ENCODE data around the gene FRMD4A.

The FRMD4A gene

DNA sequence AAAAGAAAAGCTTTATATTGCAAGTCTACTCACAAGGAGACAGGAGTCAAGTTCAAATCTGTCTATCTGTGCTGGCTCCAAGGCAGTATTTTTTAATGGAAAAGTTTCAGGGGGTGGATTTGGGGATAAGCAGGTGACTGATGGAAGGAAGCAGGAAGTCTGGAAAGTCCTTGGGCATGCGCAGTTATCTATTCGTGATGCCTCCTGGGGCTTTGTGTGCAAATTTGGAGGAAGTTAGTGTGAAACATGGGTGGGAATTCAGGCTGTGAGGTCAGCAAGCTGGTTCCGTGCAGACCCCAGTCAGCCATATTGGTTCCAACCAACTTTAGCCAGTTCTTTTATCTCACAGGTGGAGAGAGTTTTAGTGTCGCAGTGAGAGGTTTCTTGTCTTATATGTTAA lies 140.0 kb downstream of the FRMD4A start:
- Mint-ChIP-seq H3K27ac (no peak overlapping the region), H3K36me3 (no peaks in the 10 kb centered on the region), H3K27me3 (peaks cover 8% of the 10 kb centered on the region), H3K4me3 (no peak overlapping the region), H3K4me1 (peaks cover 8% of the 10 kb centered on the region), H3K9me3 (peaks cover 3% of the 10 kb centered on the region)
- ATAC-seq (ENCODE audit: low read depth) (no peak), DNase-seq (ENCODE audit: low spot score in 2 of 2) (no peak)

DNA sequence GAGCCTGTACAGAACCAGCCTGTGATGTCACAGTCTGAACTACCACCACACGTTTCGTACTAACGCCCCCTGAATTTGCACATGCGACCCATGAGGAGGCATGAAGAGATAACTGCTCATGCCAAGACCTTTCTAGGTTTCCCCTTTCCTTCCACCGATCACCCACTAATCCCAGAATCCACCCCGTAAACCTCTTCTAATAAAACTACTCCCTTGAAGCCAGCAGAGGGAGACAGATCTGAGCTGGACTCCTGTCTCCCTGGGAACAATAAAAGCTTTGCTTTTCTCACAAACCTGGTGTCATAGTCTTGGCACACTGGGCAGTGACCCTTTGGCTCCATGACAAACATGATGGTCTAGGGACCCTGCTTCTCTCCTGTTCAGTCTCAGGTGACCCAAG lies 144.5 kb downstream of the FRMD4A start:
- no peak for DNase-seq (ENCODE audit: low spot score in 2 of 2)
- Mint-ChIP-seq H3K4me1 (peaks cover 19% of the 10 kb centered on the region), H3K9me3 (peaks cover 6% of the 10 kb centered on the region), H3K27ac (peak overlapping the region; percentile 100), H3K36me3 (no peaks in the 10 kb centered on the region), H3K4me3 (no peak overlapping the region), H3K27me3 (peaks cover 8% of the 10 kb centered on the region)
- ATAC-seq (ENCODE audit: low read depth) = no peak

- DNase-seq (ENCODE audit: low spot score in 2 of 2) (peak; percentile 57 to 60), ATAC-seq (ENCODE audit: low read depth) (peak; percentile 80)
- H3K4me3 Mint-ChIP-seq = peak overlapping the region; percentile 79
- no peaks in the 10 kb centered on the region for H3K36me3 Mint-ChIP-seq
- H3K9me3 Mint-ChIP-seq = peaks cover 6% of the 10 kb centered on the region
- H3K27me3 Mint-ChIP-seq = peaks cover 9% of the 10 kb centered on the region
- H3K4me1 Mint-ChIP-seq = peaks cover 19% of the 10 kb centered on the region
- peak overlapping the region; percentile 100 for H3K27ac Mint-ChIP-seq
Observed at GRCh38 chr10:14185316-14186045, 145.2 kb downstream of the FRMD4A start.

DNA sequence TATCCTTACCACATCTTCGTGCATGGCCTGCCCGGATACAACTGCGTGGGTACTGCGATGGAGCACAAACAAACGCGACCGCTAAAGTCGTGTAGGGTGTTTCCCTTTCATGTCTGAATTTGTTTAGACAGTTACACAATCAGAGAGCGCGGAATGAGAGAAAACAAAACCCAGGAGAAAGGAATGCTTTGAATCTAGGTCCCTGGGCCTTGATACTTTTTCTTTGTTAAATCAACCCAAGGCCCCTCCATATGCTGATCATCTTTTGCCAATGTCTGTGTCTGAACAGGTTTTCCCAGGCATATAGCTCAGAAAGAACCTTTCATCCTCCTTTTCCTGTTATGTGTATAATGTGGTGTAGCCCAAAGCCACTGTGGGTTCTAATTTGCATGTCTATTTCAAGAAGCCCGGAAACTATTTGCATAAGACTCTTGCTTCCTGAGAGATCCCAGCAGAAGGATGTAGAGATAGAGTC lies 145.8 kb downstream of the FRMD4A start:
- Mint-ChIP-seq H3K27ac (peak overlapping the region; percentile 100), H3K36me3 (peaks cover 2% of the 10 kb centered on the region), H3K27me3 (peaks cover 15% of the 10 kb centered on the region), H3K4me1 (peaks cover 19% of the 10 kb centered on the region), H3K4me3 (peak overlapping the region; percentile 79), H3K9me3 (peaks cover 6% of the 10 kb centered on the region)
- DNase-seq (ENCODE audit: low spot score in 2 of 2) (peak; percentile 43 to 53), ATAC-seq (ENCODE audit: low read depth) (peak; percentile 68)

DNA sequence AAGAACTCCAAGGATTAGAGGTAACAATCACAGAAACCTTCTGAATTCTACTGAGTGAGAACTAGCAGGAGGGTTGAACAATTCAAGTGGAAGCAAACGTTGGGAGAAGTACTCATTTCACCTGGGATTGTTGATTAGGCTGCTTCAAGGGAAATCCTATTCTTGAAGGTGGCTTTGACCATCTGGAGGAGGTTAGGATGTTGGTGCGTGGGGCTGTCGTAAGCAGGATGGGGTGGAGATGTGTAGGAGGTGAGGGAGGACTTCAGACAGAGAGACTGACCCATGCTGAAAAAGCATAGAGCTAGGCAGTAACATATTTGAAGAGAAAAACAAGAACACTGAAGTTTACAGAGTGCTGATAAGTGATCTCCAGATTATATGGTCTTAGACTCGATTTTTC lies 147.9 kb downstream of the FRMD4A start:
- Mint-ChIP-seq H3K36me3 (peaks cover 2% of the 10 kb centered on the region), H3K9me3 (peaks cover 6% of the 10 kb centered on the region), H3K27ac (no peak overlapping the region), H3K4me3 (no peak overlapping the region), H3K4me1 (peaks cover 19% of the 10 kb centered on the region), H3K27me3 (peaks cover 13% of the 10 kb centered on the region)
- DNase-seq (ENCODE audit: low spot score in 2 of 2) (no peak), ATAC-seq (ENCODE audit: low read depth) (no peak)

DNA sequence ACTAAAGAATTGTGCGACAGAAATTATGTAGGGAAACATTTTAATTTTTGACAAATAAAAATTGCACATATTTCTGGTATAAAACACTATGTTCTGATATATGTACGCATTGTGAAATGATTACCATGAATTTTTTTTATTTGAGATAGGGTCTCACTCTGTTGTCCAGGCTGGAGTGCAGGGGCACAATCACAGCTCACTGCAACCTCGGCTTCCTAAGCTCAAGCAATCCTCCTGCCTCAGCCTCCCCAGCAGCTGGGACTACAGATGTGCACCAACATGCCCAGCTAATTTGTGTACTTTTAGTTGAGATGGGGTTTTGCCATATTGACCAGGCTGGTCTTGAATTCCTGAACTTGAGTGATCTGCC lies 149.2 kb downstream of the FRMD4A start:
- peaks cover 19% of the 10 kb centered on the region for H3K27me3 Mint-ChIP-seq
- peaks cover 6% of the 10 kb centered on the region for H3K9me3 Mint-ChIP-seq
- DNase-seq (ENCODE audit: low spot score in 2 of 2) (no peak), ATAC-seq (ENCODE audit: low read depth) (no peak)
- peaks cover 17% of the 10 kb centered on the region for H3K4me1 Mint-ChIP-seq
- H3K27ac Mint-ChIP-seq = no peak overlapping the region
- no peak overlapping the region for H3K4me3 Mint-ChIP-seq
- H3K36me3 Mint-ChIP-seq = peaks cover 2% of the 10 kb centered on the region

DNA sequence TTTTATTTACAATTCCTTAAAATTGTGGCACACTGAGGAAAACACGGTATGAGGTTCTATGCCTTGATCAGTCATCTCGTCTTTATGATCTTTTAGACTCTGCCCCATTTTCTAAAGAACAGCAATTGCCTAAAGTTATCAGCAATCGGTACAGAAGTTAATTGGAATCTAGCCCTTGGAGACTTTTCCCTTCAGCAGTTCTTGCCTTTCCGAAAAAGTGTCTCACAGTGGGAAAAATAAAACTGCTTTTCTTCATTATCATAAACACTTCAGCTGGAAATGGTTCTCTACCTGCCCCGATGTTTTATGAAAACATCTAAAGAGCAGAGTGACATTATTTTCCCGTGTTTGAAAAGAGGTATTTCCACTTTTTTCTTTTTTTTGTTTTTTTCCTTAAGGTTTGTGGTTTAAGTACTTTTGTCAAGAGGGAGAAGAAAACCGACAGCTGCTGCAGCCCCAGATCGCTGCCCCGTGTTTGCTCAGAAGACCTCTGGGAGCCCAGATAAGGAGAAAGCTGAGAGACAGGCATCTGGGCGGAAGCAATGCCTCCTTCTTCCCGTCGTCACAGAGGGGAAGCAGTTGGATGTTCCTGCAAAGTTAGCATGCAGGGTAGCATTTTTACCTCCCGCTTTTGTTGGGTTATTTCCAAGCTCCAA lies 149.7 kb downstream of the FRMD4A start:
- ATAC-seq (ENCODE audit: low read depth) = no peak
- H3K4me1 Mint-ChIP-seq = peaks cover 13% of the 10 kb centered on the region
- peaks cover 21% of the 10 kb centered on the region for H3K27me3 Mint-ChIP-seq
- H3K4me3 Mint-ChIP-seq = no peak overlapping the region
- peaks cover 2% of the 10 kb centered on the region for H3K36me3 Mint-ChIP-seq
- H3K9me3 Mint-ChIP-seq = peaks cover 3% of the 10 kb centered on the region
- no peak overlapping the region for H3K27ac Mint-ChIP-seq
- DNase-seq (ENCODE audit: low spot score in 2 of 2) = no peak

- peaks cover 2% of the 10 kb centered on the region for H3K36me3 Mint-ChIP-seq
- no peak for DNase-seq (ENCODE audit: low spot score in 2 of 2)
- peaks cover 3% of the 10 kb centered on the region for H3K4me1 Mint-ChIP-seq
- H3K27ac Mint-ChIP-seq = no peak overlapping the region
- H3K9me3 Mint-ChIP-seq = no peaks in the 10 kb centered on the region
- H3K27me3 Mint-ChIP-seq = peaks cover 29% of the 10 kb centered on the region
- ATAC-seq (ENCODE audit: low read depth) = no peak
- H3K4me3 Mint-ChIP-seq = no peak overlapping the region
Observed at GRCh38 chr10:14179251-14179650, 151.5 kb downstream of the FRMD4A start.

DNA sequence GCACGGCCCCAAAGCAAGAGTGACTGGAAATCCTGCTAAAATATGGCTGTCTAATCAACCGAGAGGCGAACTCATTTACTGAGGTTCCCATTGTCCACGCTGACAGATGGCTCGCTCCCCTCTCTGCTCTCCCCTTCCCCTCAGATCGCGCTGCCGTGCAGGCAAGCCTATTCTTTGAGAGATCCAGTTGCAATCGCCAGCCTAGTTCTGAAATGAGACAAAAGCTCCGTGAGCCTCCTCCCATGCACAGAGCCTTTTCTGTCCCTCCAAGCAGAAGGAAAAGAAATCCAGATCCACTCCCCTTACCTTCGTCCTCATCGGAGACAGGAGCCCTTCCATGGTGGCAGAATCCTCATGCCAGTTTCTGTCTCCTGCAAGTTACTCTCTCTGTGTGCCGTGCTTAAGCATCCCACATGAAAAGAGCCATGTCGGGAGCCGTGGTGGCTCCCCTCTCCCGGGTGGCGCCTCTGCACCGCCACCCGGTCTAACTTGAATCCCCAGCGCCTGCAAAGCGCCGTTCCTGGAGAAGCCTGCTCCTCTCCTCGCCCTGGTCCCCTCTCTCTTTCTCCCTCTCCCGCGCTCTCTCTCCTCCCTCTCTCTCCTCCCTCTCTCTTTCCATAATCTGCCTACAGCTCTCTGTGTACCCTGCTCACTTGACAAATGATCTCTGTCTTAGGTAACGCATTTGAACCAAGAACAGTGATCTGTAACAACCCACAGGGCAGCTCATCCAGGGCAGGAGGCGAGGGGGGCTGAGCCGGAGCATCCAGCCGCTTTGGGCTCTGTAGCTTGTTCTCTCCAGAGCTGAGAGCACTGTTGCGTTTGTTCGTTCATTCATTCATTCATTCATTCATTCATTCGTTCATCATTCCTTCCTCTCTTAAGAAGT lies 156.8 kb downstream of the FRMD4A start:
- DNase-seq (ENCODE audit: low spot score in 2 of 2) = no peak
- peaks cover 28% of the 10 kb centered on the region for H3K27me3 Mint-ChIP-seq
- peak overlapping the region; percentile 83 for H3K4me3 Mint-ChIP-seq
- peak; percentile 37 for ATAC-seq (ENCODE audit: low read depth)
- no peaks in the 10 kb centered on the region for H3K36me3 Mint-ChIP-seq
- H3K4me1 Mint-ChIP-seq = peaks cover 11% of the 10 kb centered on the region
- no peaks in the 10 kb centered on the region for H3K9me3 Mint-ChIP-seq
- no peak overlapping the region for H3K27ac Mint-ChIP-seq

- ATAC-seq (ENCODE audit: low read depth) (peak; percentile 59), DNase-seq (ENCODE audit: low spot score in 2 of 2) (no peak)
- Mint-ChIP-seq H3K27me3 (peaks cover 30% of the 10 kb centered on the region), H3K27ac (no peak overlapping the region), H3K36me3 (no peaks in the 10 kb centered on the region), H3K4me3 (peak overlapping the region; percentile 83), H3K4me1 (peaks cover 11% of the 10 kb centered on the region), H3K9me3 (no peaks in the 10 kb centered on the region)
Observed at GRCh38 chr10:14173391-14173705, 157.4 kb downstream of the FRMD4A start.

GRCh38 chr10:14172336-14172950 lies 158.3 kb downstream of the FRMD4A start:
- Mint-ChIP-seq H3K36me3 (no peaks in the 10 kb centered on the region), H3K9me3 (no peaks in the 10 kb centered on the region), H3K4me1 (peaks cover 11% of the 10 kb centered on the region), H3K27me3 (peaks cover 34% of the 10 kb centered on the region), H3K4me3 (no peak overlapping the region), H3K27ac (no peak overlapping the region)
- ATAC-seq (ENCODE audit: low read depth) (no peak), DNase-seq (ENCODE audit: low spot score in 2 of 2) (no peak)

- Mint-ChIP-seq H3K4me3 (no peak overlapping the region), H3K4me1 (peaks cover 11% of the 10 kb centered on the region), H3K36me3 (no peaks in the 10 kb centered on the region), H3K27ac (no peak overlapping the region), H3K9me3 (no peaks in the 10 kb centered on the region), H3K27me3 (peaks cover 31% of the 10 kb centered on the region)
- DNase-seq (ENCODE audit: low spot score in 2 of 2) (no peak), ATAC-seq (ENCODE audit: low read depth) (no peak)
Observed at GRCh38 chr10:14171336-14171735, 159.4 kb downstream of the FRMD4A start.

DNA sequence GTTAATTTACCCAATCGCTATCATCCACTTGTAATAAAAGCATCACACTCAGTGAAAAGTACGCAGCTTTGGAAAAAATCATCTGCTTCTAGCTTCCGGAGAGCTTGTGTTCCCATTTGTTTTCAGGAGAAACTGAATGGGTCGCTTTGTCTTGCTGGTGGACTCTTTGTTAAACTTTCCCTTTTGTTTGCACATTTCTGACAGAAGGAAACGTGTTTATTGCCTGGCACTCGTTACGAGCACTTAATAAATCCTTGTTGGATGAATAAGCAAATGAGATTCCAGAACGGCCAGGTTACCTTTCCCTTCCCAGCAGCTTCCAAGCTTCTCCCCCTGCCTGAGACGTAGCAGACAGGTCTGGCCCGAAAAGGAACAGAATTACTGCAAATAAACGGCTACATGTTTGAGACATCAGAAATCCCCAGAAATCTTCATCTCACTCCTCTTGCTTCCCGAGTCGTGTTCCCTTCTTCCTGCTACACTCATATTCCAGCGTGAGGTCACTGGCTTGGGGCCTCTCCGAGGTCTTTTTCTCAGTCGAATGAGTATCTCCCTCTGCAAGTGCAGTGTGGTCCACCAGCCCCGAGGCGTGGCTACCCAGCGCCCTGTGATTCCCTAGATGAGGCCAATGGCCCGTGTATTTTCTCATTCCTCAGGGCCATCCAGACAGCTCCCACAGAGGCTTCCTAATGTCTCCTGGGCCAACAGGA lies 167.2 kb downstream of the FRMD4A start:
- peaks cover 18% of the 10 kb centered on the region for H3K27me3 Mint-ChIP-seq
- H3K4me1 Mint-ChIP-seq = no peaks in the 10 kb centered on the region
- no peak overlapping the region for H3K4me3 Mint-ChIP-seq
- DNase-seq (ENCODE audit: low spot score in 2 of 2) (no peak), ATAC-seq (ENCODE audit: low read depth) (no peak)
- H3K9me3 Mint-ChIP-seq = no peaks in the 10 kb centered on the region
- H3K36me3 Mint-ChIP-seq = no peaks in the 10 kb centered on the region
- no peak overlapping the region for H3K27ac Mint-ChIP-seq

All from memory B cell (primary cell).